ENCODE results near the gene FTCDNL1. TPM values are rescaled to one million over a fixed set of nuclear protein-coding genes. Genes with fewer than 3 reads are reported as not detected.

FTCDNL1 gene
- polyA plus RNA-seq, 1 of the 3 experiments (the other 2 are of a cell fraction) = not detected

GRCh38 chr2:199862788-199863187 lies 11.8 kb upstream of the FTCDNL1 start:
- Histone ChIP-seq H3K79me2 (ENCODE audit: insufficient read depth) (no peaks in the 10 kb centered on the region), H3F3A (replicated peaks; ENCODE audit: insufficient read depth) (no peaks in the 10 kb centered on the region), H3K4me2 (no peak overlapping the region), H2AFZ (ENCODE audit: low read depth) (no peak overlapping the region), H4K20me1 (ENCODE audit: insufficient read depth) (no peaks in the 10 kb centered on the region), H3K27me3 (ENCODE audit: insufficient read depth) (peaks cover 6% of the 10 kb centered on the region; the same call in 1 of the 2 replicates), H3K9ac (no peak overlapping the region), H3K4me3 (ENCODE audit: low read depth in 2 of 2, low read length in 1 of 2) (no peak overlapping the region), H3K4me1 (ENCODE audit: control insufficient read depth in 1 of 2, insufficient read depth in 2 of 2, low read depth in 1 of 2, low read length in 1 of 2) (no peaks in the 10 kb centered on the region), H3K27ac (ENCODE audit: low read depth in 2 of 2, low read length in 1 of 2) (no peak overlapping the region), H3K9me3 (no peaks in the 10 kb centered on the region), H3K36me3 (replicated peaks in 1 of 2; ENCODE audit: control insufficient read depth in 1 of 2, insufficient read depth in 2 of 2, low read length in 1 of 2) (no peaks in the 10 kb centered on the region), H3K9me2 (no peaks in the 10 kb centered on the region)
- ChIA-PET CTCF (interaction anchor here (1.0 to 1.6 kb wide), 3 partner anchors 10 to 1548 kb away, joined by 3 to 6 read pairs (median 3); no protein-coding TSS in a partner anchor), POLR2A (no interaction called here)
- DNase-seq = no peak
- TF ChIP-seq GATA2 (CRISPR knock-in tag; IDR thresholded peaks at IDR 0.05) (no peak), MEF2A (IDR thresholded peaks at IDR 0.05; ENCODE audit: borderline replicate concordance, low read depth) (no peak), USF2 (IDR thresholded peaks at IDR 0.05; ENCODE audit: borderline replicate concordance, low read depth, low read length) (no peak), NFIC (IDR thresholded peaks at IDR 0.05; ENCODE audit: borderline replicate concordance) (no peak), TAF1 (IDR thresholded peaks at IDR 0.05; ENCODE audit: borderline replicate concordance, low read depth, low read length) (no peak), RFX5 (IDR thresholded peaks at IDR 0.05; ENCODE audit: low read length) (no peak), POLR2AphosphoS5 (IDR thresholded peaks at IDR 0.05; ENCODE audit: low read depth, low read length) (no peak), RCOR1 (IDR thresholded peaks at IDR 0.05; ENCODE audit: low read length) (no peak), EZH2phosphoT487 (IDR thresholded peaks at IDR 0.05; ENCODE audit: borderline replicate concordance, low read depth) (no peak), CTCF (IDR thresholded peaks at IDR 0.05) (no peak), EP300 (IDR thresholded peaks at IDR 0.05; ENCODE audit: borderline replicate concordance in 1 of 2, low read depth in 1 of 2, low read length in 1 of 2) (no peak), TEAD4 (IDR thresholded peaks at IDR 0.05; ENCODE audit: borderline replicate concordance, insufficient read depth) (no peak), FOXM1 (IDR thresholded peaks at IDR 0.05; ENCODE audit: low read depth) (no peak), JUND (IDR thresholded peaks at IDR 0.05) (no peak), MXI1 (IDR thresholded peaks at IDR 0.05; ENCODE audit: low read depth, low read length) (no peak), SMC3 (IDR thresholded peaks at IDR 0.05; ENCODE audit: low read depth, low read length) (no peak), ZBTB33 (IDR thresholded peaks at IDR 0.05; ENCODE audit: borderline replicate concordance, low read depth) (no peak), TCF12 (IDR thresholded peaks at IDR 0.05) (no peak)
- 10% methylated on average over 3 of the region's 3 CpGs for WGBS (ENCODE audit: low lambda C conversion rate)

Data from SK-N-SH (cell line).